SK-N-MC (cell line): ENCODE results near the gene CLDN6.

ENCODE experiments used
- DNase-seq: peaks from one replicate; pipeline ENCODE4 v3.0.0-alpha.2; 2011; ENCODE audit warnings: low read depth, low spot score
- H3K27ac ChIP-seq: fragments of 200-600 bp; sonication (generic); 2 replicates; pipeline ENCODE4 v1.5.1; 2016; ENCODE audit warnings: mixed run types
- H3K36me3 ChIP-seq: fragments of 200-600 bp; sonication (generic); 2 replicates; pipeline ENCODE4 v1.6.1; 2017; ENCODE audit warnings: antibody characterized with exemption, low read length, mixed read lengths; ENCODE audit not compliant: insufficient read depth
- H3K4me3 ChIP-seq: fragments of 200-600 bp; sonication (generic); 2 replicates; pipeline ENCODE4 v1.5.1; 2016
- H3K9ac ChIP-seq: fragments of 200-600 bp; sonication (generic); 2 replicates; pipeline ENCODE4 v1.8.0; 2017; ENCODE audit warnings: mixed run types, mixed read lengths; ENCODE audit not compliant: insufficient read length
- H3K9me3 ChIP-seq: fragments of 200-600 bp; sonication (generic); 2 replicates; pipeline ENCODE4 v1.6.1; 2017; ENCODE audit warnings: low read depth, mild to moderate bottlenecking, antibody characterized with exemption, low read length, moderate library complexity, mixed read lengths
- EZH2 ChIP-seq: fragments of 200-600 bp; sonication (generic); IDR thresholded peaks from one replicate; pipeline ENCODE4 v1.6.1; 2017; ENCODE audit warnings: antibody characterized with exemption
- FOXP2 ChIP-seq: optimal IDR thresholded peaks from 2 replicates; pipeline ENCODE3; 2011; ENCODE audit warnings: mild to moderate bottlenecking, moderate library complexity; ENCODE audit not compliant: insufficient read depth; ENCODE audit errors: extremely low read length, control extremely low read depth
- POLR2AphosphoS5 ChIP-seq: IDR thresholded peaks from 2 replicates; pipeline ENCODE4 v1.6.1; 2012; ENCODE audit warnings: mild to moderate bottlenecking, low read depth, low read length, borderline replicate concordance

CLDN6 gene

GRCh38 chr16:3017794-3018506, at the start of gene CLDN6:
Gene CLDN6 (minus strand): TSS chr16:3018183. CDS start chr16:3016021, 2,162 bp downstream.
- H3K9ac ChIP-seq: no peak within 1 kb of the TSS

GRCh38 chr16:3066440-3066748, 48.4 kb upstream of the CLDN6 start:
- Histone ChIP-seq H3K27ac (no peak overlapping the region), H3K9ac (no peak overlapping the region), H3K9me3 (no peaks in the 10 kb centered on the region), H3K4me3 (no peak overlapping the region), H3K36me3 (no peaks in the 10 kb centered on the region)
- TF ChIP-seq FOXP2 (no peak), EZH2 (no peak), POLR2AphosphoS5 (no peak)
- DNase-seq: no peak

More at GRCh38 chr16:3017794-3018506, at the start of gene CLDN6:
- no peaks in the 10 kb centered on the region for H3K36me3 ChIP-seq
- 0 out of 2 replicates have a peak within 1 kb of the TSS, but pooled peaks have one; percentile 25 for H3K4me3 ChIP-seq
- TF ChIP-seq FOXP2: no peak
- no peak for TF ChIP-seq POLR2AphosphoS5
- TF ChIP-seq EZH2: no peak
- H3K27ac ChIP-seq: no peak within 1 kb of the TSS
- H3K9me3 ChIP-seq: no peaks in the 10 kb centered on the region
- no peak for DNase-seq

GRCh38 chr16:3065742-3066439, 47.9 kb upstream of the CLDN6 start:
- Histone ChIP-seq H3K27ac (no peak overlapping the region), H3K9me3 (no peaks in the 10 kb centered on the region), H3K9ac (no peak overlapping the region), H3K4me3 (peak overlapping the region; percentile 41), H3K36me3 (no peaks in the 10 kb centered on the region)
- DNase-seq: no peak
- no peak for TF ChIP-seq POLR2AphosphoS5
- TF ChIP-seq EZH2: no peak
- no peak for TF ChIP-seq FOXP2

- Histone ChIP-seq H3K27ac (no peak within 1 kb of the TSS), H3K9ac (no peak within 1 kb of the TSS), H3K9me3 (no peaks in the 10 kb centered on the region), H3K4me3 (peak within 1 kb of the TSS; percentile 41), H3K36me3 (no peaks in the 10 kb centered on the region)
- TF ChIP-seq POLR2AphosphoS5: no peak
- TF ChIP-seq FOXP2: no peak
- TF ChIP-seq EZH2: no peak
- no peak for DNase-seq
Observed at GRCh38 chr16:3065069-3065741, 47.2 kb upstream of the CLDN6 start, which contains the start of gene IL32. Gene IL32 (plus strand): TSS chr16:3065640. CDS start chr16:3065812, 172 bp downstream.

- Histone ChIP-seq H3K9ac (no peak overlapping the region), H3K9me3 (no peaks in the 10 kb centered on the region), H3K4me3 (no peak overlapping the region), H3K27ac (peak overlapping the region; percentile 42; the same call in 1 of the 2 replicates), H3K36me3 (no peaks in the 10 kb centered on the region)
- TF ChIP-seq EZH2 (no peak), POLR2AphosphoS5 (no peak), FOXP2 (no peak)
- DNase-seq: no peak
Observed at GRCh38 chr16:3063625-3064386, 45.8 kb upstream of the CLDN6 start.

GRCh38 chr16:3062553-3062952, 44.6 kb upstream of the CLDN6 start:
- Histone ChIP-seq H3K9me3 (no peaks in the 10 kb centered on the region), H3K9ac (no peak overlapping the region), H3K4me3 (no peak overlapping the region), H3K27ac (no peak overlapping the region), H3K36me3 (no peaks in the 10 kb centered on the region)
- TF ChIP-seq FOXP2 (no peak), POLR2AphosphoS5 (no peak), EZH2 (no peak)
- DNase-seq: no peak

GRCh38 chr16:3060339-3061127, 42.5 kb upstream of the CLDN6 start:
- Histone ChIP-seq H3K9ac (no peak overlapping the region), H3K36me3 (no peaks in the 10 kb centered on the region), H3K27ac (no peak overlapping the region), H3K4me3 (no peak overlapping the region), H3K9me3 (no peaks in the 10 kb centered on the region)
- no peak for TF ChIP-seq POLR2AphosphoS5
- no peak for TF ChIP-seq EZH2
- TF ChIP-seq FOXP2: no peak
- no peak for DNase-seq

GRCh38 chr16:3059723-3060242, 41.8 kb upstream of the CLDN6 start:
- no peak overlapping the region for H3K27ac ChIP-seq

More at GRCh38 chr16:3059723-3060242, 41.8 kb upstream of the CLDN6 start:
- no peak for DNase-seq
- no peaks in the 10 kb centered on the region for H3K36me3 ChIP-seq
- H3K4me3 ChIP-seq: peak overlapping the region; percentile 90
- H3K9me3 ChIP-seq: no peaks in the 10 kb centered on the region
- H3K9ac ChIP-seq: peak overlapping the region; percentile 63
- TF ChIP-seq POLR2AphosphoS5 (no peak), FOXP2 (no peak), EZH2 (no peak)
